Osteoblast (primary cell): ENCODE measurements around the gene ANAPC4. TPM values are rescaled to one million over a fixed set of nuclear protein-coding genes. Genes with fewer than 3 reads are reported as not detected.

ENCODE experiments used
- DNase-seq: peaks from one replicate; pipeline ENCODE4 v3.0.0; 2011; ENCODE audit warnings: low spot score, mixed read lengths; ENCODE audit not compliant: insufficient read length; ENCODE audit errors: missing footprints
- H2AFZ ChIP-seq: 2 replicates; pipeline ENCODE4 v1.6.0; 2011; ENCODE audit warnings: mild to moderate bottlenecking, low read length
- H3K27ac ChIP-seq: 2 replicates; pipeline ENCODE4 v1.5.1; 2011; ENCODE audit warnings: mild to moderate bottlenecking, low read depth, low read length, moderate library complexity
- H3K27me3 ChIP-seq: 2 replicates; pipeline ENCODE4 v1.6.0; 2012; ENCODE audit warnings: mild to moderate bottlenecking, control low read depth, inconsistent platforms, low read length, moderate library complexity; ENCODE audit not compliant: insufficient read depth
- H3K36me3 ChIP-seq: 2 replicates; pipeline ENCODE4 v1.5.1; 2011; ENCODE audit warnings: mild to moderate bottlenecking, low read length, control low read depth, moderate library complexity; ENCODE audit not compliant: insufficient read depth
- H3K4me1 ChIP-seq: 2 replicates; pipeline ENCODE4 v1.5.1; 2011; ENCODE audit warnings: mild to moderate bottlenecking, low read length, control low read depth, moderate library complexity; ENCODE audit not compliant: insufficient read depth
- H3K4me2 ChIP-seq: 2 replicates; pipeline ENCODE4 v1.6.0; 2011; ENCODE audit warnings: mild to moderate bottlenecking, low read length; ENCODE audit not compliant: insufficient read depth
- H3K4me3 ChIP-seq: fragments of 200-600 bp; sonication (generic); 3 replicates; pipeline ENCODE4 v1.5.1; 2012; ENCODE audit warnings: mild to moderate bottlenecking, low read length, inconsistent platforms; ENCODE audit not compliant: insufficient read depth
- H3K79me2 ChIP-seq: 2 replicates; pipeline ENCODE4 v1.6.0; 2012; ENCODE audit warnings: mild to moderate bottlenecking, low read length, control low read depth, inconsistent platforms; ENCODE audit not compliant: insufficient read depth
- H3K9me3 ChIP-seq: 2 replicates; pipeline ENCODE4 v1.5.1; 2011; ENCODE audit warnings: low read depth, low read length, control low read depth
- H4K20me1 ChIP-seq: 2 replicates; pipeline ENCODE4 v1.6.0; 2012; ENCODE audit warnings: mild to moderate bottlenecking, low read length, control low read depth; ENCODE audit not compliant: insufficient read depth
- total RNA-seq: library from RNA; depleted of rRNA; stranded (reverse); fragments of >200 nt; gene quantifications from 2 replicates; pipeline ENCODE4 v1.2.3, GENCODE V29; 2012
- TF ChIP-seq, protein P1 (sequence below): IDR thresholded peaks from 2 replicates; pipeline ENCODE4 v1.5.1; 2011; ENCODE audit warnings: mild to moderate bottlenecking, low read depth, low read length, moderate library complexity; ENCODE audit errors: extremely low read depth

ANAPC4 gene
- total RNA-seq, 1 donor = 28.2 TPM

DNA sequence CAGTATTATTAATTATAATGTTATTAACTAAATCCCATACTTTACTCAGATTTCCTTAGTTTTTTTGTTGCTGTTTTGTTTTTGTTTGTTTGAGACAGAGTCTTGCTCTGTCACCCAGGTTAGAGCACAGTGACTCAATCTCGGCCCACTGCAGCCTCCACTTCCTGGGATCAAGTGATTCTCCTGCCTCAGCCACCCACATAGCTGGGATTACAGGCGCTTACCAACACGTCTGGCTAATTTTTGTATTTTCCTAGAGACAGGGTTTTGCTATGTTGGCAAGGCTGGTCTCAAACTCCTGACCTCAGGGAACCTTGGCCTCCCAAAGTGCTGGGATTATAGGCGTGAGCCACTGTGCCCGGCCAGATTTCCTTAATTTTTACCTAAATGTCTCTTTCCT is 72.2 kb downstream of the ANAPC4 start:
- TF ChIP-seq, protein P1, sequence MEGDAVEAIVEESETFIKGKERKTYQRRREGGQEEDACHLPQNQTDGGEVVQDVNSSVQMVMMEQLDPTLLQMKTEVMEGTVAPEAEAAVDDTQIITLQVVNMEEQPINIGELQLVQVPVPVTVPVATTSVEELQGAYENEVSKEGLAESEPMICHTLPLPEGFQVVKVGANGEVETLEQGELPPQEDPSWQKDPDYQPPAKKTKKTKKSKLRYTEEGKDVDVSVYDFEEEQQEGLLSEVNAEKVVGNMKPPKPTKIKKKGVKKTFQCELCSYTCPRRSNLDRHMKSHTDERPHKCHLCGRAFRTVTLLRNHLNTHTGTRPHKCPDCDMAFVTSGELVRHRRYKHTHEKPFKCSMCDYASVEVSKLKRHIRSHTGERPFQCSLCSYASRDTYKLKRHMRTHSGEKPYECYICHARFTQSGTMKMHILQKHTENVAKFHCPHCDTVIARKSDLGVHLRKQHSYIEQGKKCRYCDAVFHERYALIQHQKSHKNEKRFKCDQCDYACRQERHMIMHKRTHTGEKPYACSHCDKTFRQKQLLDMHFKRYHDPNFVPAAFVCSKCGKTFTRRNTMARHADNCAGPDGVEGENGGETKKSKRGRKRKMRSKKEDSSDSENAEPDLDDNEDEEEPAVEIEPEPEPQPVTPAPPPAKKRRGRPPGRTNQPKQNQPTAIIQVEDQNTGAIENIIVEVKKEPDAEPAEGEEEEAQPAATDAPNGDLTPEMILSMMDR = no peak
- DNase-seq = no peak
- Histone ChIP-seq H3K4me2 (no peak overlapping the region), H3K27me3 (no peaks in the 10 kb centered on the region), H3K4me1 (peaks cover 12% of the 10 kb centered on the region), H2AFZ (no peak overlapping the region), H3K9me3 (no peaks in the 10 kb centered on the region), H3K4me3 (no peak overlapping the region), H4K20me1 (no peaks in the 10 kb centered on the region), H3K79me2 (no peaks in the 10 kb centered on the region), H3K36me3 (no peaks in the 10 kb centered on the region), H3K27ac (no peak overlapping the region)

- H3K9me3 ChIP-seq = no peaks in the 10 kb centered on the region
- no peak overlapping the region for H2AFZ ChIP-seq
- TF ChIP-seq, protein P1 = no peak
- no peaks in the 10 kb centered on the region for H4K20me1 ChIP-seq
- H3K36me3 ChIP-seq = no peaks in the 10 kb centered on the region
- H3K4me3 ChIP-seq = no peak overlapping the region
- DNase-seq = no peak
- H3K4me2 ChIP-seq = no peak overlapping the region
- H3K27ac ChIP-seq = no peak overlapping the region
- no peaks in the 10 kb centered on the region for H3K27me3 ChIP-seq
- no peaks in the 10 kb centered on the region for H3K79me2 ChIP-seq
- H3K4me1 ChIP-seq = peaks cover 12% of the 10 kb centered on the region
These were observed 72.6 kb downstream of the ANAPC4 start for GRCh38 chr4:25449688-25450087.

DNA sequence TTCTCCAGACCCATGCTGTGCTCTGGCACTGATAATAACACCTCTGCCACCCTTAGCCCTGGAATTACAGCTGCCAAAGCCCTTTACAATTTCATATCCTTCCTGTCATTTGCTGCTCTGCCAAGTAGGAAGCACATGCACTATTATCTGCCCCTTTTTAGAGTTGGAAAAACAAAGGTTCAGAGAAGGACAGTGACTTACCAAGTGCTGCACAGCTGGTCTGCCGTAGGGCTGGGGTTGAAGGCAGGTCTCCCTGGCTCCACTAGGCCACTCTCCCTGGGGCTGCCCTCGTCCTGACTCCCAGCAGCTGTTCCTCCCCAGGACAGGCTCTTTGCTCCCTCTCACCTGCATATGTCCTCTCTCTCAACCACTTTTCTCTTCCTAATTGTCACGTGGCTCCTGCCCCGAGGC is 73.4 kb downstream of the ANAPC4 start:
- Histone ChIP-seq H3K9me3 (no peaks in the 10 kb centered on the region), H3K4me2 (no peak overlapping the region), H3K27ac (no peak overlapping the region), H3K36me3 (no peaks in the 10 kb centered on the region), H3K4me3 (no peak overlapping the region), H3K79me2 (no peaks in the 10 kb centered on the region), H3K27me3 (no peaks in the 10 kb centered on the region), H4K20me1 (no peaks in the 10 kb centered on the region), H3K4me1 (peaks cover 12% of the 10 kb centered on the region), H2AFZ (no peak overlapping the region)
- TF ChIP-seq, protein P1 = no peak
- DNase-seq = no peak

DNA sequence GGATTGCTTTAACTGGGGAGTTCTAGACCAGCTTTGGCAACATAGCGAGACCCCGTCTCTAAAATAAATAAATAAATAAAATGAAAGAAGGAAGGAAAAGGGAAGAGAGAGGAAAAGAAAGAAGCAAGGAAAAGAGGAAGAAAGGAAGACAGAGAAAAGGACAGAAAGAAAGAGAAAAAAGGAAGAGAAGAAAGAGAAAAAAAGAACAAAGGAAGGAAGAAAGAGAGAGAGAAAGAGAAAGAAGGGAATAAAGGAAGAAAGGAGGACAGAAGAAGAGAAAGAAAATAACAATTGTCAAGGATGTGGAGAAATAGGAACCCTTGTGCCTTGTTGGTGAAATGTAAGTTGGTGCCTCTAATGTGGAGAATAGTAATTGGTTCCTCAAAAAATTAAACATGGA is 74.6 kb downstream of the ANAPC4 start:
- TF ChIP-seq, protein P1 = no peak
- H3K4me2 ChIP-seq = no peak overlapping the region

More for the DNA sequence above, 74.6 kb downstream of the ANAPC4 start:
- H2AFZ ChIP-seq = no peak overlapping the region
- DNase-seq = no peak
- no peaks in the 10 kb centered on the region for H3K27me3 ChIP-seq
- no peaks in the 10 kb centered on the region for H3K9me3 ChIP-seq
- no peaks in the 10 kb centered on the region for H3K79me2 ChIP-seq
- H4K20me1 ChIP-seq = no peaks in the 10 kb centered on the region
- no peak overlapping the region for H3K27ac ChIP-seq
- peaks cover 15% of the 10 kb centered on the region for H3K4me1 ChIP-seq
- no peak overlapping the region for H3K4me3 ChIP-seq
- no peaks in the 10 kb centered on the region for H3K36me3 ChIP-seq
